ENCODE data around the gene WWP2. TPM values are rescaled to one million over a fixed set of nuclear protein-coding genes. Genes with fewer than 3 reads are reported as not detected.
A peak's percentile ranks its signal among the peaks of the same experiment; 100 is the strongest.
"Not testable (repeated sequence)": the region's sequence is repeated elsewhere in the genome, so short reads cannot be mapped to it uniquely, and the experiment has no call there.

Gene WWP2
- total RNA-seq, 1 donor: 28.5 TPM

DNA sequence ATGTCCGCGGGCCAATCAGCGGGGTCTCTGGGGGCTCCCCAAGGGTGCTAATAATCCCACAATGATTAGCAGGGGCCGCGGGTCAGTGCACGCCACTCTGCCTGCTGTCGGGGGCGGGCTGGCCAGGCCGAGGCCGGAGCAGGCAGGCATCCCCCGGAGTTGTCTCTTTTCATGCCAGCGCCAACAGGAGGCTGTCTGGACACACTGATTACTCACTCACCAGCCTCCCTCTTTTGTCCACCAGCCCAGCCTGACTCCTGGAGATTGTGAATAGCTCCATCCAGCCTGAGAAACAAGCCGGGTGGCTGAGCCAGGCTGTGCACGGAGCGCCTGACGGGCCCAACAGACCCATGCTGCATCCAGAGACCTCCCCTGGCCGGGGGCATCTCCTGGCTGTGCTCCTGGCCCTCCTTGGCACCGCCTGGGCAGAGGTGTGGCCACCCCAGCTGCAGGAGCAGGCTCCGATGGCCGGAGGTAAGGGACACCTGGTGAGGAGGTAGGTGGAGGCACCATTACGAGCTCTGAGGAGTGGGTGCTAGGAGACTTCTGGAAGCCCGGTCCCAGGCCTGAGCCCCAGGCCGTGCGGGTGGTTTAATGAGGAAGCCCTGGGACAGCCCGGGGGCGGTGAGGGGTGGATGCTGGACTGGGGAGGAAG is 189.0 kb downstream of the WWP2 start, which contains the start of gene CLEC18A:
CLEC18A (plus strand) TSS at position 318 of the 655 bp plus-strand sequence; CDS start at position 351, 33 bp downstream.
- not testable (repeated sequence) for DNase-seq (ENCODE audit: low read depth)

GRCh38 chr16:69951672-69952031 is 189.5 kb downstream of the WWP2 start:
- H3K4me3 ChIP-seq (ENCODE audit: low read depth, low read length); DNase-seq (ENCODE audit: low read depth): not testable (repeated sequence)

More for the DNA sequence above, 189.0 kb downstream of the WWP2 start, which contains the start of gene CLEC18A:
- not testable (repeated sequence) for H3K4me3 ChIP-seq (ENCODE audit: low read depth, low read length)

DNA sequence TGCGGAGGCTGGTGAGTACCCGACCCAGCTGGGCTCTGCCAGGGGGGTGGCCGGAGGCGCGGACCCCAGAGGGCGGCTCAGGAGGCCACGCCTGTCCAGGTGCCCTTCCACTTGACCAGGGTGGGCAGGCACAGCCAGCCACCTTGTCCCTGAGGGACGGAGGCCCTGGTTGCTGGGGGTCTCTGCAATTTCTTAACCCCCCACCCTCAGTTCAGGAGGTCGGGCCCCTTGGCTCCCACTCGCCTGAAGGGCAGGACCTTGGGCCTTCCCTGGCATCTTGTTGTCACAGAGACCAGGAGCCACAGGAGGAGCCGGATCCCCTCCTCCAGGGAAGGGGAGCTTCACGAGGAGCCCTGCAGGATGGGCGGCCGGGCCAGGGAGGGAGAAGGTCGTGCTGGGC is 190.0 kb downstream of the WWP2 start:
- DNase-seq (ENCODE audit: low read depth); H3K4me3 ChIP-seq (ENCODE audit: low read depth, low read length): not testable (repeated sequence)

GRCh38 chr16:69952572-69953355 is 190.6 kb downstream of the WWP2 start:
- DNase-seq (ENCODE audit: low read depth); H3K4me3 ChIP-seq (ENCODE audit: low read depth, low read length): not testable (repeated sequence)

- not testable (repeated sequence) for H3K4me3 ChIP-seq (ENCODE audit: low read depth, low read length); DNase-seq (ENCODE audit: low read depth)
Measured at GRCh38 chr16:69954241-69954640, 192.1 kb downstream of the WWP2 start.

GRCh38 chr16:69963312-69963711 is 201.2 kb downstream of the WWP2 start:
- not testable (repeated sequence) for H3K4me3 ChIP-seq (ENCODE audit: low read depth, low read length); DNase-seq (ENCODE audit: low read depth)

DNA sequence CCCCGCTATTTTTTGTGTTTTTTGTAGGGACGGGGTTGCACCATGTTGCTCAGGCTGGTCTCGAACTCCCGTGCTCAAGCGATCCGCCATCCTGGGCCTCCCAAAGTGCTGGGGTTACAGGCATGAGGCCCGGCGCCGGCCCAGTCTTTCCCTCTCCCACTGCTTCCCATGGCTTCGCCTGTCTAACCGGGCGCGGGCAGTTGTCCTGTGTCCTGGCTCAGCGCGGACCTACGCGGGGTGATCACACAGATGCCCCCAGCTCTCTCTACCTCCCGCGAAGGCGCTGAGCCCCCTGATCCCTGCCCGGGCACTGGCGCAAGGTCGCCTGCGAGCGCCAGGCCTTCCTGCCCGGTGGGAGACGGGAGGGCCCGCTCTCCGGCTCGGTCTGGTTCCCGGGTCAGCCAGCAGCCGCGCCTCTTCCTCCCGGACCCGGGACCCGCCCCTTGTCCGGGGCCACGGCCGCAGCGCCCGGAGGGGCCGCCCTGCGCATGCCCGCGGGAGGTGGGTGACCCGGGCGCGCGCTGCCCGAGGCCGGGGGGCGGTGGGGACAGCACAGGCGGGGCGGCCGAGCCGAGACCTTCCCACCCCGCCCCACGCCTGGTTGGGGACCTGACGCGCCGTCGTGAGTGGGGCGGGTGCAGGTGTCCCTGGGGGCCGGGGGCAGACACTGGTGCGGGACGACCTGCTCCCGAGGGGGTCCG is 203.0 kb downstream of the WWP2 start:
- DNase-seq (ENCODE audit: low read depth): peak; percentile 14

DNA sequence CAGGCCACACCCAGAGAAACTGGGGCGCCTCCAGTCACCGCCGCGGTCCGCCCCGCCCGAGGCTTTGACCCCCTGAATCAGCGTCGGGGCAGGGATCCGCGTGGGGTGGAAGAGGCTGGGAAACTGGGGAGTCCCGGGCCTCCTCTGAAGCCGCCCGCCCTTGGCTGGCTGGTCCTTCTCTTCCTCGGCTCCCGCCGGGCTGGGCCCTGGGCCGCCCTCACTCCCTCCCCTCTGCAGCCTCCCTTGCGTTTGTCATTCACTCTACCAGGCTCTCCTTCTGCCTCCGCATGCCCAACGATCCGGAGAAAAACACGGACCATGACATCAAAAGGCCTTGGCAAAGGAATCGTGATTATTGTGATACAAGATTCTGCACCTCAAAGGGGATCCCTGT is 203.5 kb downstream of the WWP2 start:
- not testable (repeated sequence) for DNase-seq (ENCODE audit: low read depth)
- H3K4me3 ChIP-seq (ENCODE audit: low read depth, low read length): peak overlapping the region; percentile 36

More for the DNA sequence above, 203.0 kb downstream of the WWP2 start:
- peak overlapping the region; percentile 36 for H3K4me3 ChIP-seq (ENCODE audit: low read depth, low read length)

DNA sequence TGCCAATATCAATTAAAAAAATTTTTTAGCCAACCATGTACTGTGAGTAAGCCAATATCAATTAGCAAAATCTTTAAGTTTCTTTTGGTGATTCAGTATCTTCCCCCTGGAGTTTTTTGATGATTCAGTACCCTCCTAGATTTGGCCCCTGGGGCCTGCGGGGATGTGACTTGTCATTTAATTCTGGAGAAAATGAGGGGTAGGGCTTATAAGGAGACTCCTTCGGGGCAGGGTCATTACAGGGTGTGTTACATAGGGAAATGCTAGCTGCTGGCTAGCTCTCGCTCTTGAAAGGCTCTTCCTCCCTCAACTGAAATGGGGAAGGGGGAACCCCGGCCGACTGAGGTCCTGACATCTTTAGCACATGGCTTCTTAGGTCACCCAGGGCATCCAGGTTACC is 205.6 kb downstream of the WWP2 start:
- not testable (repeated sequence) for DNase-seq (ENCODE audit: low read depth); H3K4me3 ChIP-seq (ENCODE audit: low read depth, low read length)

GRCh38 chr16:69968125-69968524 is 206.0 kb downstream of the WWP2 start:
- not testable (repeated sequence) for H3K4me3 ChIP-seq (ENCODE audit: low read depth, low read length); DNase-seq (ENCODE audit: low read depth)

GRCh38 chr16:69969657-69970056 is 207.5 kb downstream of the WWP2 start:
- not testable (repeated sequence) for H3K4me3 ChIP-seq (ENCODE audit: low read depth, low read length); DNase-seq (ENCODE audit: low read depth)

GRCh38 chr16:69972120-69972519 is 210.0 kb downstream of the WWP2 start:
- not testable (repeated sequence) for H3K4me3 ChIP-seq (ENCODE audit: low read depth, low read length); DNase-seq (ENCODE audit: low read depth)

- not testable (repeated sequence) for DNase-seq (ENCODE audit: low read depth)
Measured at GRCh38 chr16:69972935-69973334, 210.8 kb downstream of the WWP2 start.

DNA sequence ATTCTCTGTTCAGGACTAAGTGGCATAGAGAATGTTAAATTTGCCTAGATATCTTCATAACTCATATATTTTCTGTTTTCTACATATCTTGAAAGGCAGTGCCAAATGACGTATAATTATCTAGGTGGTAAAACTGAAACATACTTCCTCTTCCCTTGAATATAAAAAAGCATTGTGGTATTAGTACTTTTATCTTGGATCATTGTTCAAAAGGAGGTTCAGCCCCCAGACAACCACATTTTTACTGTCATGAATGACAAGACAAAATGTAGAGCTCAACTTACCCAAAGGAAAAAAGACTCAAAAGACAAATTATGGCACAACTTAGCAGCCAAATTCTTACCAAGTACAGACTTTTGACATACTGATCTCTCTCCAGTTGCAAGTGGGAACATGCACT is 223.1 kb downstream of the WWP2 start:
- H3K4me3 ChIP-seq (ENCODE audit: low read depth, low read length); DNase-seq (ENCODE audit: low read depth): not testable (repeated sequence)

More at GRCh38 chr16:69972935-69973334, 210.8 kb downstream of the WWP2 start:
- not testable (repeated sequence) for H3K4me3 ChIP-seq (ENCODE audit: low read depth, low read length)

Small RNA genes lying within 50 kb of the gene (small RNA-seq; reads per million reads assigned to genes)
- not detected for gene AC026468.1
- 1,057 reads per million, percentile 99 among the genes with 10 or more reads in this experiment for gene MIR140
- not detected for gene RF00091

Other genes with a start within 250 kb of the WWP2 start
- gene NFAT5, start 196.4 kb upstream of the WWP2 start, total RNA-seq: 34.5 and 69.1 TPM in 2 replicates
- 384 and 934 TPM in 2 replicates for gene NQO1, start 35.8 kb upstream of the WWP2 start, total RNA-seq
- 22.0 and 23.8 TPM in 2 replicates for gene NOB1, start 7.4 kb upstream of the WWP2 start, total RNA-seq
- 0.32 and 0.86 TPM in 2 replicates for gene CLEC18A, start 189.0 kb downstream of the WWP2 start, total RNA-seq